Testis (tissue), 3 donors: Measurements from ENCODE around the gene THADA. TPM values are rescaled to one million over a fixed set of nuclear protein-coding genes. Genes with fewer than 3 reads are reported as not detected.

Experiments
- DNase-seq: peaks from one replicate; pipeline ENCODE4 v3.0.0-alpha.2; 2019
- H3K27ac ChIP-seq, 2 donors: fragments of 200-600 bp; sonication (generic); one replicate each; pipeline ENCODE4 v1.5.1; 2019
- H3K27me3 ChIP-seq: fragments of 200-600 bp; sonication (generic); one replicate; pipeline ENCODE4 v1.5.1; 2019
- H3K36me3 ChIP-seq: fragments of 200-600 bp; sonication (generic); one replicate; pipeline ENCODE4 v1.5.1; 2017; ENCODE audit warnings: low read depth; ENCODE audit errors: missing control alignments
- H3K4me1 ChIP-seq: fragments of 200-600 bp; sonication (generic); one replicate; pipeline ENCODE4 v1.5.1; 2019
- H3K4me3 ChIP-seq, 2 donors: fragments of 200-600 bp; sonication (generic); one replicate each; pipeline ENCODE4 v1.5.1; 2017 to 2019
- H3K9me3 ChIP-seq: fragments of 200-600 bp; sonication (generic); one replicate; pipeline ENCODE4 v1.5.1; 2017
- CTCF ChIP-seq, 3 experiments: fragments of 450-650 bp in 2 of 3; fragments of 200-600 bp in 1 of 3; sonication (generic) in 1 of 3; IDR thresholded peaks; one replicate each; pipeline ENCODE4 v1.5.1; 2016 to 2019; ENCODE audit warnings: antibody characterized with exemption in 3 of 3, mild to moderate bottlenecking in 2 of 3, moderate library complexity in 1 of 3
- POLR2A ChIP-seq: fragments of 450-650 bp; IDR thresholded peaks from one replicate; pipeline ENCODE4 v1.6.1; 2017; ENCODE audit warnings: antibody characterized with exemption, mild to moderate bottlenecking, moderate library complexity
- WGBS, 2 donors: methylation state at CpG; one replicate each; pipeline ENCODE4 v1.1.5; 2018; 5-methylcytosine and 5-hydroxymethylcytosine counted together
- intact Hi-C: fragments of 100-400 bp; cut with DNase I; formaldehyde crosslinking; loops from one replicate; pipeline ENCODE4 v1.15.1; 2023; ENCODE audit warnings: low total_unique reads
- polyA plus RNA-seq: library from polyadenylated mRNA; stranded (reverse); fragments of 350-450 nt; fragmentation: Illumina TruSeq; extraction: RNeasy Lipid Tissue Mini Kit (QIAGEN cat#74804); gene quantifications from one replicate; pipeline ENCODE4 v1.2.3, GENCODE V29; 2014; ENCODE audit warnings: low read depth, low replicate concordance; ENCODE audit not compliant: insufficient read depth
- total RNA-seq, 2 donors: library from RNA; depleted of rRNA; stranded (reverse); fragments of >200 nt; gene quantifications; one replicate each; pipeline ENCODE4 v1.2.3, GENCODE V29; 2016

The THADA gene
- total and polyA plus RNA-seq, 3 donors from 2014 or later: 29.5 to 43.9 (median 39.5) TPM

- H3K4me3 ChIP-seq: no peak overlapping the region
- no peak for TF ChIP-seq CTCF (IDR thresholded peaks at IDR 0.05)
- peak; percentile 72 for DNase-seq
- H3K4me1 ChIP-seq: peaks cover 8% of the 10 kb centered on the region
- intact Hi-C loops: no loop called here
- H3K9me3 ChIP-seq: no peaks in the 10 kb centered on the region
- WGBS, 2 donors: 59 to 64% methylated on average over 3 of the region's 3 CpGs
- H3K27ac ChIP-seq: peak overlapping the region; percentile 20 to 26
- H3K27me3 ChIP-seq: no peaks in the 10 kb centered on the region
- H3K36me3 ChIP-seq: no peaks in the 10 kb centered on the region
Measured at GRCh38 chr2:43426305-43427031, 169.4 kb downstream of the THADA start.

- Histone ChIP-seq H3K27ac (peak overlapping the region; percentile 26 to 55), H3K36me3 (no peaks in the 10 kb centered on the region), H3K9me3 (no peaks in the 10 kb centered on the region), H3K4me3 (no peak overlapping the region), H3K4me1 (peaks cover 16% of the 10 kb centered on the region), H3K27me3 (no peaks in the 10 kb centered on the region)
- intact Hi-C loops: no loop called here
- no peak for DNase-seq
- TF ChIP-seq POLR2A (no peak), CTCF (IDR thresholded peaks at IDR 0.05) (no peak)
- 73 to 76% methylated on average over 1 of the region's 1 CpG for WGBS, 2 donors
Measured at GRCh38 chr2:43425659-43426058, 170.2 kb downstream of the THADA start.

- 83 to 84% methylated on average over 6 of the region's 6 CpGs for WGBS, 2 donors
- DNase-seq: no peak
- H3K27ac ChIP-seq: no peak overlapping the region
Measured at GRCh38 chr2:43424262-43425207, 171.3 kb downstream of the THADA start.

GRCh38 chr2:43423941-43424261 lies 171.9 kb downstream of the THADA start:
- Histone ChIP-seq H3K27ac (no peak overlapping the region), H3K9me3 (no peaks in the 10 kb centered on the region), H3K4me3 (no peak overlapping the region), H3K36me3 (no peaks in the 10 kb centered on the region), H3K4me1 (peaks cover 29% of the 10 kb centered on the region), H3K27me3 (no peaks in the 10 kb centered on the region)
- no peak for TF ChIP-seq POLR2A
- intact Hi-C loops: no loop called here
- no peak for DNase-seq

More at GRCh38 chr2:43424262-43425207, 171.3 kb downstream of the THADA start:
- no peaks in the 10 kb centered on the region for H3K36me3 ChIP-seq
- H3K4me3 ChIP-seq: no peak overlapping the region
- H3K27me3 ChIP-seq: no peaks in the 10 kb centered on the region
- no peaks in the 10 kb centered on the region for H3K9me3 ChIP-seq
- TF ChIP-seq CTCF (IDR thresholded peaks at IDR 0.05) (no peak), POLR2A (no peak)
- H3K4me1 ChIP-seq: peaks cover 27% of the 10 kb centered on the region
- intact Hi-C loops: no loop called here

GRCh38 chr2:43421194-43421593 lies 174.6 kb downstream of the THADA start:
- Histone ChIP-seq H3K4me1 (peaks cover 31% of the 10 kb centered on the region), H3K36me3 (no peaks in the 10 kb centered on the region), H3K4me3 (no peak overlapping the region), H3K27me3 (no peaks in the 10 kb centered on the region), H3K9me3 (no peaks in the 10 kb centered on the region), H3K27ac (no peak overlapping the region)
- no peak for DNase-seq
- WGBS, 2 donors: 100% methylated on average over 1 of the region's 1 CpG
- intact Hi-C loops: no loop called here
- no peak for TF ChIP-seq CTCF (IDR thresholded peaks at IDR 0.05)
- no peak for TF ChIP-seq POLR2A
